GM10248 (cell line): ENCODE results near the gene ZNF593OS.

Experiments
- CTCF ChIA-PET: fragments of 300-600 bp; sonication (Branson Sonifier 250); formaldehyde crosslinking; extraction: SDS; loops from one replicate; lab custom pipeline; 2021; ENCODE audit warnings: antibody characterized with exemption; lab: Yijun Ruan, JAX
- POLR2A ChIA-PET: fragments of 350-650 bp; sonication (Branson Sonifier 250); formaldehyde crosslinking; extraction: SDS; loops from one replicate; lab custom pipeline; 2020; ENCODE audit warnings: antibody characterized with exemption; lab: Yijun Ruan, JAX
- DNase-seq: peaks from one replicate; pipeline ENCODE4 v3.0.0; 2012; ENCODE audit errors: extremely low spot score
- TF ChIP-seq, protein P1 (sequence below): IDR thresholded peaks from 2 replicates; pipeline ENCODE4 v1.5.1; 2012; ENCODE audit warnings: mild to moderate bottlenecking, low read depth; ENCODE audit errors: extremely low read depth, missing control alignments, control extremely low read depth

ZNF593OS gene

DNA sequence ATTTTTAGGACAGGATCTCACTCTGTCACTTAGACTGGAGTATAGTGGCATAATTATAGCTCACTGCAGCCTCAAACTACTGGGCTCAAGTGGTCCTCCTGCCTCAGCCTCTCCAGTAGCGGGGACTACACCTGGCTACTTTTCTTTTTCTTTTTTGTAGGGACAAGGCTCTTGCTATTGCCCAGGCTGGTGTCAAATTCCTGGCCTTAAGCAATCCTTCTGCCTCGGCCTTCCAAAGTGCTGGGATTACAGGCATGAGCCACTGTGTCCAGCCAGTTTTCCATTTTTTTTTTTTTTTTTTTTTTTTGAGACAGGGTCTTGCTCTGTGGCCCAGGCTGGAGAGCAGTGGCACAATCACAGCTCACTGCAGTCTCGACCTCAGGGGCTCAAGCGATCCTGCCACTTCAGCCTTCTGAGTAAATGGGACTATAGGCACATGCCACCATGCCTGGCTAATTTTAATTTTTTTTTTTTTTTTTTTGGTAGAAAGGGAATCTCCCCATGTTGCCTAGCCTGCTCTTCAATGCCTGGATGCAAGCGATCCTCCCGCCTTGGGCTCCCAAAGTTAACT lies 41.8 kb upstream of the ZNF593OS start:
- CTCF ChIA-PET: interaction anchor here (1.4 to 4.9 kb wide), 2 partner anchors 11 to 20 kb away, joined by 4 to 22 read pairs; partner anchors contain the start of gene CEP85

DNA sequence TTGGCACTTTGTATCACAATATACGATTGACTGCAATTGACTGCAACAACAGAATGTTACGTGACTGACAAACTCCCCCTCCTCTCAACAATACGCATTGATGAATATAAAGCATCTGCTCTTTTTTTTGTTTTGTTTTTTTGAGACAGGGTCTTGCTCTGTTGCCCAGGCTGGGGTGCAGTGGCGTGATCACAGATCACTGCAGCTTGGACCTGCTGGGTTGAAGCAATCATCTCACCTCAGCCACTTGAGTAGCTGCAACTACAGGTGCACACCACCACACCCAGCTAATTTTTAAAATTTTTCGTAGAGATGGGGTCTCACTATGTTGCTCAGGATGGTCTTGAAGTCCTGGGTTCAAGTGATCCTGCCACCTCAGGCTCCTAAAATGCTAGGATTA lies 41.1 kb upstream of the ZNF593OS start:
- CTCF ChIA-PET: interaction anchor here (0.9 to 4.9 kb wide), 4 partner anchors 10 to 35 kb away, joined by 3 to 22 read pairs (median 4); partner anchors contain the start of genes CEP85 and CNKSR1
- DNase-seq: no peak
- POLR2A ChIA-PET: no interaction called here
- TF ChIP-seq, protein P1, sequence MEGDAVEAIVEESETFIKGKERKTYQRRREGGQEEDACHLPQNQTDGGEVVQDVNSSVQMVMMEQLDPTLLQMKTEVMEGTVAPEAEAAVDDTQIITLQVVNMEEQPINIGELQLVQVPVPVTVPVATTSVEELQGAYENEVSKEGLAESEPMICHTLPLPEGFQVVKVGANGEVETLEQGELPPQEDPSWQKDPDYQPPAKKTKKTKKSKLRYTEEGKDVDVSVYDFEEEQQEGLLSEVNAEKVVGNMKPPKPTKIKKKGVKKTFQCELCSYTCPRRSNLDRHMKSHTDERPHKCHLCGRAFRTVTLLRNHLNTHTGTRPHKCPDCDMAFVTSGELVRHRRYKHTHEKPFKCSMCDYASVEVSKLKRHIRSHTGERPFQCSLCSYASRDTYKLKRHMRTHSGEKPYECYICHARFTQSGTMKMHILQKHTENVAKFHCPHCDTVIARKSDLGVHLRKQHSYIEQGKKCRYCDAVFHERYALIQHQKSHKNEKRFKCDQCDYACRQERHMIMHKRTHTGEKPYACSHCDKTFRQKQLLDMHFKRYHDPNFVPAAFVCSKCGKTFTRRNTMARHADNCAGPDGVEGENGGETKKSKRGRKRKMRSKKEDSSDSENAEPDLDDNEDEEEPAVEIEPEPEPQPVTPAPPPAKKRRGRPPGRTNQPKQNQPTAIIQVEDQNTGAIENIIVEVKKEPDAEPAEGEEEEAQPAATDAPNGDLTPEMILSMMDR: no peak

More for the DNA sequence above, 41.8 kb upstream of the ZNF593OS start:
- TF ChIP-seq, protein P1: no peak
- no peak for DNase-seq
- POLR2A ChIA-PET: no interaction called here

DNA sequence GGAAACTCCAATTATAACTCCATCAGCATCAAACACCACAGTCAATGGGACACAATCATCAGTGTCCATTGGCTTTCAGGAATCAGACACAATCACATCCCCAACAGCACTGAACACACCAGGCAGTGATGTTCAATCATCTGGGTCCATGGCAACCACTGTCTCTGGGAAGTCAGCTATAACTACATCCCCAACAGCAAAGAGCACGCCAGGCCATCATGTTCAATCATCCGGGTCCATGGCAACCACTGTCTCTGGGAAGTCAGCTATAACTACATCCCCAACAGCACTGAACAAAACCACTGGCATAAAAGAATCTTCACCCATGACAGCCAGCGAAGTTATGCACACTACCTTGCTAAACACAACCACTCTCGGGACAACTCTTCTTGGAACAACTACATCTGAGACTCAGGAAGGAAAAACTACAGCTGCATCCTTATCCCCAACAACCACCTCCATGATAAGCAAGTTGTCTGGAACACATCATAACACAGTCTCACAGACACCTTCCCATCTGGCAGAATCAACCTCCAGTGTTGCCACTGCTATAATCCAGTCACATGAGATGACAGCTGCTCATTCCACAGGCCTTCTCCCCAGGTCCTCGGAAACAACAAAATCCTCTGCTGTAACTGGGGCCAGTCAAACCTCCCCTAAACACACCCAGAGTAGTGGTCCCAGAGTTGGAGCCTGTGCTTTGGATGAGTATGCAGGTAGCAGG lies 38.7 kb upstream of the ZNF593OS start:
- ChIA-PET CTCF (interaction anchor here (1.0 to 4.9 kb wide), 5 partner anchors 13 to 148 kb away, joined by 3 to 22 read pairs (median 3); partner anchors contain the start of genes CEP85 and ZNF593), POLR2A (no interaction called here)
- no peak for DNase-seq
- TF ChIP-seq, protein P1: no peak

DNA sequence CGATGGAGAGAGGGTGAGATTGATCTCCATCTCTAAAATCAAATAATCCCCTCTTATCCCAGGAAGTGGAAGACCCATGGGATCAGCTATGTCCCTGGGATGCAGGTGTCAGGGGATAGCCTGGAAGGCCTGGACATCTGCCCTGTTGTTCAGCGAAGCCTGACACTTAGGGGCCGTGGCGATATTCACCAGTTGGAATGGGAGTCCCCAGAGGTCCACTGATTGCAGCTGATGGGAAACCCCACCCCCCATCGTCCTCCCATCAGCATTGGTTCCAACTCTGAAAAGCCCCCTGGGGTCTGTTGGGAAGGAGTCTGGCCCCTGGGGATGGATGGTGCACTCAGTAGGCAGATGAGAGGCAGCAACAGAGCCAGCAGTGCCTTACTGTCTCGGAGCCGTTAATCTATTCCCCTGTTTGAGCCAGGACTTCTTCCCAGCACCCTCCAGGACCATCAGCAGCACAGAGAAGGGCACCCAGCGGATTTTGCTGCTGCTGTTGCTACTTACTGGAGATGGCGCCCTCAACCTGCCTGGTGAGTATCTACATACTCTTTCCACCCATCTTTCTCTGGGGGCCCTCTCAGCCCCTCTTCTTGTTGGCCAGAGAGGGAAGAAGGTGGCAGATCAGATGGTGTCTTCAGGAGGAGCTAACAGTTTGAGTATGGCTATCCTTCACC lies 32.1 kb upstream of the ZNF593OS start:
- TF ChIP-seq, protein P1: no peak
- ChIA-PET CTCF (interaction anchor here (0.6 to 2.0 kb wide), 8 partner anchors 8 to 213 kb away, joined by 3 to 7 read pairs (median 4); partner anchors contain the start of genes CATSPER4 and CEP85), POLR2A (no interaction called here)
- no peak for DNase-seq

DNA sequence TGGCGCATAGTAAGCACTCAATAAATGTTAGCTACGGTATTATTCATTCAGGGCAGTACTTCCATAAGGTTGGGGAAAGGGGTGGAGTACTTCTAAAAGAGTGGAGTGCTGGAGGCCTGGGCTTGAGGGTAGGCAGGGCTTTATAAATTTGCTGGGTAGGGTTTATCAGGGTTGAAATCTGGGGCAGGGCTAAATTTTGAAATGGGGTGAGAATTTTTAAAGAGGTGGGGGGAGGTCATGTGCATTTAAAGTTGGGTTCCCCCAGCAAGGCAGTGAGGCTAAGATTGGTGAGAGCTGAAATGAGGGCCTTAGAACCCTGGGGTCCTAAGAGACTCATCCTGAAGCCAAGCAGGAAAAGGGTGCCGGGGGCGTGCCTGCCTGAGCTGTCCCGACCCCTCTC lies 28.8 kb upstream of the ZNF593OS start:
- ChIA-PET POLR2A (no interaction called here), CTCF (interaction anchor here (2.4 kb wide), 1 partner anchor 34 kb away, joined by 9 read pairs; the partner anchor contains the start of gene CEP85)
- TF ChIP-seq, protein P1: no peak
- DNase-seq: no peak

DNA sequence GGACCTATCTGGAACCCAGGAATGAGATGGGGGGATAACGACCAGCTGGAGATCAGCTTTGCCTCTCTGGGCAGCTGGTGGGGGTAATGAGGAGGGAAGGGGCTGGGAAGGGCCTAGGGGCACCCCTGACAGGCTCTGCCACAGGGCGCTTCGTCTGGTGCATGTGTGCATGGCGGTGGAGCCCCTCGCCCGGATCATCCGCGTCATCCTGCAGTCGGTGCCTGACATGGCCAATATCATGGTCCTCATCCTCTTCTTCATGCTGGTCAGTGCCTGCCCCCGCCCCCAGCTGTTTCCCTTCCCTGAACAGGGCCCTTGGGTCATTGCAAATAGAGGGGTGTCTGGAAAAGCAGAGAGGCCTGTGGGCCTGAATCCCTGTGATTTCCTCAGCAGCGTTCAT lies 26.2 kb upstream of the ZNF593OS start:
- no peak for DNase-seq
- ChIA-PET CTCF (interaction anchor here (0.8 kb wide), 2 partner anchors 28 to 36 kb away, joined by 3 to 4 read pairs; partner anchors contain the start of genes CEP85 and ZNF593), POLR2A (no interaction called here)
- TF ChIP-seq, protein P1: no peak
